Measurements from ENCODE around the gene RSRC1.
A peak's percentile ranks its signal among the peaks of the same experiment; 100 is the strongest.
"Not testable (repeated sequence)": the region's sequence is repeated elsewhere in the genome, so short reads cannot be mapped to it uniquely, and the experiment has no call there.

Gene RSRC1

GRCh38 chr3:158109804-158110657 lies at the start of gene RSRC1:
RSRC1 (plus strand) TSS chr3:158110089; CDS start chr3:158122105, 12,016 bp downstream.
- peak; percentile 86 for DNase-seq (ENCODE audit: low spot score)

DNA sequence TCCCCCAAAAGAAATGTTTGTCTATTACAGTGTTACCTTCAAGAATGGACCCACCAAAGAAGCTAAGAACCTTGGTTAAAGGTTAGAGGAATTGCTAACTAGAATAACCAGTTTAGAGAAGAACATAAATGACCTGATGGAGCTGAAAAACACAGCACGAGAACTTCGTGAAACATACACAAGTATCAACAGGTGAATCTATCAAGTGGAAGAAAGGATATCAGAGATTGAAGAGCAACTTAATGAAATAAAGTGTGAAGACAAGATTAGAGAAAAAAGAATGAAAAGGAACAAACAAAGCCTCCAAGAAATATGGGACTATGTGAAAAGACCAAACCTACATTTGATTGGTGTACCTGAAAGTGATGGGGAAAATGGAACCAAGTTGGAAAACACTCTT lies 44.3 kb upstream of the RSRC1 start:
- DNase-seq (ENCODE audit: low spot score): not testable (repeated sequence)

- no peak for DNase-seq (ENCODE audit: low spot score)
Observed at GRCh38 chr3:158072790-158073189, 37.1 kb upstream of the RSRC1 start.

GRCh38 chr3:158074591-158074990 lies 35.3 kb upstream of the RSRC1 start:
- DNase-seq (ENCODE audit: low spot score): no peak

DNA sequence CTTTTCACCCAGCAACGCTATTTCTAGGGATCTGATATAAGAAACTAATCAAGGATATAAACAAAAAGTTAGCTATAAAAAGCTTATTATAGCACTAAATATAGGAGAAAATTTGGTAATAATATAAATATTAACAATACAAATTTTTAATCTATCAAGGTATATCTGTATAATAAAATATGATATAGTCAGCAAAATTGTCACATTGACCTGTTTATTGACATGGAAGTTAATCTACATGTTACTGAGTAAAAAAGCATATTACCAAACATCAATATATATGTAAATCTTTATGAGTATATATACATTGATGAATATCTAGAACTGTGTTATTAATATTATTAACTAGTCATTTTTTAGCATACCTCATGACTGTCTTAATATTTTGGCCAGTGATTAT lies 30.3 kb upstream of the RSRC1 start:
- DNase-seq (ENCODE audit: low spot score): no peak

GRCh38 chr3:158084651-158085050 lies 25.2 kb upstream of the RSRC1 start:
- DNase-seq (ENCODE audit: low spot score): no peak

DNA sequence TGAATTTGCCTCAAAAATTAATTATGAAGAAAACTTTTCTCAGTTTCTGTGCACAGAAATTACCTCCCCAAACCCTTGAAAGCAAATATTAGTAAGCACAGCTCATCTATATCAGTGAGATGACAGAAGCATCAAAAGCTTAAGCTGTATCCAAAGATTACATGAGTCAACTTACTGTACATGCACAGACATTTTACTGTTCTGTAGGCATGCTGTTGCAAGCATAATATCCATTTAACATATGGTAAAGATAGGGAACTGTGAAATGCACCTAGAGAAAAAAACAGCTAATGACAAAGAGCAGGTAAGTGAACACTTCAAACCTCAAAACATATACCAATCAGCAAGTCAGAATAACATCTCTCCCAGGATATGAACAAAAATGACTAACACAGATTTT lies 24.5 kb upstream of the RSRC1 start:
- DNase-seq (ENCODE audit: low spot score): no peak

DNA sequence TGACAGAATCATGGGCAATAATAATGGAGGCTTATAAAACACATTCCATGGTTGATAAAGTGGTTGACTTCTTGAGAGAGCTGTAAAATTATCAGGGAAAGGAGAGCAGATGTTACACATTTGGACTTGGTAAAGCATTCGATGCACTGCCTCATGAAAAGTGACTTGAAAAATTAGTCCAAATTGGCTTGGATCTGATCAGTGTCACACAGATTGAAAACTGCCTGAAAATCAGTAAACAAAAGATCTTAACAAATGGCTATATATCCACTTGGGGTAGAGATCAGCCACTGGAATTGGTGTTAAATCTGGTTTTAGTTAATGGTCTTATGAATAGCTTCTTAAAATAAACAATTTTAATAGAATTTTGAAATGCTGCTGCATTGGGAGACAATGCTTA lies 24.0 kb upstream of the RSRC1 start:
- no peak for DNase-seq (ENCODE audit: low spot score)

DNA sequence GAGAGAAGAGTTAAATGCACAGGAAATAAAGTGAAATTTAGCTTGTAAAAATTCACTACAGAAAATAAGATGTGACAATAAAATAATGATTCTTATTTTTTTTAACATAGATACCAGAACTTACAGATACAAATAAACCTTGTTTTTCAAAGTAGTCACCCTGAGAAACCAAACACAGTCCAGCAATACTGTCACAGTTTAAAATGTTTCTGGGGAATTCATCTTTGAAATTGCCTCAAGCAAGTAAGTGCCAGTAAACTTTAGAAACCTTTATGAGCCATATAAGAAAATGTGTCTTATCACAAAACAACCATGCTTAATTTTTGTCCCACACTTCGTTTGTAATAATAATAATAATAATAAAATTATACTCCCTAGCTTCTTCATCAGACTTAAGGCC lies 23.5 kb upstream of the RSRC1 start:
- DNase-seq (ENCODE audit: low spot score): no peak

- DNase-seq (ENCODE audit: low spot score): no peak
Observed at GRCh38 chr3:158086776-158087175, 23.1 kb upstream of the RSRC1 start.

DNA sequence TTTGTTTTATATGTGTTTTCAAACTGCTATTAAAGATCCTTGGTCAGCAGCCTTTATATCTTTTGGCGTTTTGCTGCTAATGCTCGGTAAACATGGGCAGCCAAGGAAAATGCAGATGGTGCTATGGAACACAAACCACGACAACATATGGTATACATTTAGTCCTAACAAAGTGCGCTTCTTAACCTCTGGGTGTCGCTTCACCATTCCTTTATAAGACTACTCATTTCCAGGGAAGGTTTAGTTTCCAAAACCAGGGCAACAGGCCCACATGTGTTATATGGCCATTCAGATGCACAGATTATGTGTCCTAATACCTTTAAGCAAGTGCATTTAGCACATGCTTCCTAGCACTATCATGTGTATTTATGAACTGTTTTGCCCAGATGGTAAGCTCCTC lies 18.4 kb upstream of the RSRC1 start:
- DNase-seq (ENCODE audit: low spot score): no peak

DNA sequence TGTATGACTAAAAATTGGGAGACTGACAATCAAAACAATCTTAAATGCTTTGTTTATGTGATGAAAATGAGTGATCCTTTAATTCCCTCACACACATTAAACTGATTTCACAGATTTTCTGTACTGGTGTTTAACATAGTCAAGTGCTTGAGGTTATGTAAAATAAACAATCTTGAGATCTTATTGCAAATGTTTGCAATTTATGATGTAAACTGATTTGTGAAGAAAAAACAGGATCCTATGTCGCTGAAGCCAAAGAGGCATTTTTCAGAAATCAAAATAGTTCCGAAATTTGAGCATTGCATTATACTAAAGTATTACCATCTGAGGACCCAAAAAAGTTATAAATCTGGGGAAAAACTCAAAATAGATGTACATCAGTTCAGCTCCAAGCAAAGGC lies 16.4 kb upstream of the RSRC1 start:
- DNase-seq (ENCODE audit: low spot score): no peak

DNA sequence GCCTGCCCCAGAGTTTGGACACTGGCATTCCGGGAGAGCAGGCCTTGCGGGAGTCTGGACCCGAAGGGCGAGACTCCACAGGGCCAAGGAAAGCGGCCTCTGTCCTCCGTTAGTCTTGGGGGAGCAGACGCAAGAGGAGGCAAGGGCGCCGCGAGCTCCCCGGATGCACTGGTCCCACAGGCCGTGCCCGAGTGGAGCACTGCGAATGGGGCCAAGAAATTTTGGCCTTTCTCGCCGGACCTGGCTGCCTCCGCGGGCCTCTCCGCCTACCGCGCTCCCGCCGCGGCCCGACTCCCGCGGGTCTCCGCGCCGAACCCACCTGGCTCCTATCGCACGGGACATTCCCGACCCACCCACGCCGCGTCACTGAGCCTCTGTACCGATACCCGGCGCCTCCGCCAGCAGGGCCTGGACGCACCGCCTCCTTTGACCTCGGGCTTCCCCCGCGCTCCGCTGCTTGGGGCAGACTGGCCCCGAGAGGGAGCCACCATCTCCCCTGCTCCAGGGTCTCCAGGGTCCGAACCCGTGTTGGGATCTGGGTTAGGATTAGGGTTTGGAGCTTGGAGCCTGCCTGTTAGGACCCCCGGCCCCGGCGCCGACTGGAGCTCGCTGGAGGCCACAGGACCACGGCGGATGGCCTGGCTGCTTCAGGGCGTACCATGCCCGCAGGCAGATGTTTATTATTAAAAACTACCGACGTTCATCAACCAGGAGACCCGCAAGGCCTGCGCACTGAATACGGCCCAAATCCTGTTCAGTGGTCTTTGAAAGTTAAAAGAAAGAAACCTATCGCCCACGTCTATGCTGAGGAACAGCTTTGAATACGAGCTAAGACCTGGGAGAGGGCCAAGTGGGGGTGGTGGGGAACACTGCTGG lies 15.4 kb upstream of the RSRC1 start:
- DNase-seq (ENCODE audit: low spot score): no peak

- no peak for DNase-seq (ENCODE audit: low spot score)
Observed at GRCh38 chr3:158095111-158095813, 14.6 kb upstream of the RSRC1 start.

DNA sequence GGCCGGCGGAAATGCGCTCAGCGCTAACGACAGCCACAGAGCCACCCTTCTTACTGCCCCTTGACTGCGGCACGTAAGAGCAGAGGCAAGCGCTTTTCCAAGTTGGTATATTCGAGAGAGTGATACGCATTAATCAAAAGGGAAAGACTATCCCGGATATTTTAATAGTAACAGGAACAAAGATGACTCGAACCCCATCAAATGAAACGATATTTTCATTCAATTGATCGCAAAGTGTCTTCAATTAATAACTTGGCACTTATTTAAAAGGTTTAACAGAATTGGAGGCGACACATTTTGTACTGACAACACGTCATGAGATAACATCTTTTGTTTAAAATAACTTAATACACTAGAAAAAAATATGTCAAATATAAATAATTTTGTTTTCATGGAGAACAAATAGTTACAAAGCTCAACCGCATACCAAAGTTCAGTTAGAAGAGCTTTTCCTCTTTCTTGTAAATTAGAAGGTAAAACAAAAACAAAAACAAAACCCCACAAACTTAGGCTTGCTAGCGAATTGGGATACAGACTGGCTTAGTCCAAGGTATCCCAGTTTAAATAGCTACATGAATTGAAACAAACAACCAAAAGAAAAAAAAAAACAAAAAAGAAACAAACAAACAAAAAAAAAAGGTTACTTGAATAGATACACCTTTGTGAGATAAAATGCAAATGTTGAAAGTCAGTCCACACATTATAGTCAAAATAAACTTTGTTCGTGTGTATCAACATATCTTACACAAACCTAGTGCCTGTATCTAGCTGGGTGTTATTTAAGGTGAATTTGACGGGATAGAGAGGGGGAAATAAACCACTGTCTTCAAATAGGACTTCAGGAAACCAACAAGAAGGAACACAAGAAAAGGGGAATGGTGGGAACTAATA lies 13.8 kb upstream of the RSRC1 start:
- no peak for DNase-seq (ENCODE audit: low spot score)

DNA sequence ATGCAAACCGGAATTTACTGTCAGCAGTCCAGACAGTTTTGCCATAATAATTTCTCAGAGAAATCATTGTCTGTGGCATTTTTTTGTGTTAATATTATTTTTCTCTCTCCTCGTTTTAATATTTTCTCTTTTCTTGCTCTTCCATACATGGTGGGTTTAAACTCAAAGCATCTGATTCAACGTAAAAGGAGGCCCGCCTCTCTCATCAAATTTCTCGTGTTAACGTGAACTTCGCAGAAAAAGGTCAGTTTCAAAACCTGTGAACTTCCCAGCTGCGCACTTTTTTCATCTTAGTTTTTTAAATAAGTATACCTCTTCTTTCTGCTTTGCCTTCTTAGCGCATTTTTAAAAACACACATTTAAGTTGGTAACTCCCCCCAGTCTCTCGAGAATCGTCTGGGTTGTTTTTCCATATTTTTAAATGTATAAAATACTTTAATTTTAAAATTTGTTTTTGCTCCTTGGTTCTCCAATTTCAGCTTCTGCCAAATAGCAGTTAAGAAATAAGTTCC lies 12.8 kb upstream of the RSRC1 start:
- no peak for DNase-seq (ENCODE audit: low spot score)

DNA sequence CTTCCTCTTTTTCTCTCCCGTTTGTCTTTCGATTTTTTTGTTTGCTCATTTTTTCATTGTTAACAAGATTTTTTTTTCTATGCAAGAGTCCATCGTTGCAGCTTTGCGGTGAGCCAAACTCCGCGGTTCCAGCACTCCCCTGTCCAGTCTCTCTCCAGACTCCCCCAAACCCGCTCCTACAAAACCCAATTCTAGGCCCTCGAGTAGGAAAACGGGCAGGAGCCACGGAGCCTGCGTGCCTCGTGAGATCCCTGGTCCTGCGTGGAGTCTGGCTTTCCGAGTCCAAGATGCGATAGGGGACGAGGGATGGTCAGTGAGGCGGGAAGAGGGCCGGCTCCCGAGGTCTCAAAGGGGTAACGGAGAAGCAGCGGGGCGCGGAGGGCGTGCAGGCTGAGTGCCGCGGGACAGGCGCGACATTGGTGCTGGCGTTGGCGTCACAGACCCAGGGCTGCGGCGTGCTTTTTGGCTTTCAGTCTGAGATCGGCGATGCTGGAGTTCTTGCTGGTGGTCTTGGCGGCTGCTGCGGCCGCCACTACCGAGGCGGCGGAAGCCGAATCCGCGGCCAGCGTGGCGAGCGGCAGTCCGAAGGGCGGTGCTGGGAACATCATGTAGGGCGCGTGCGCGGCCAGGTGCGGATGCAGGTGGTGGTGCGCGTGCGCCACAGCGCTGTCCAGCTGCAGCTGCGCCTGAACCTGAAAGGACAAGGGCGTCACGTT lies 12.1 kb upstream of the RSRC1 start:
- DNase-seq (ENCODE audit: low spot score): no peak

GRCh38 chr3:158098309-158098639 lies 11.6 kb upstream of the RSRC1 start:
- no peak for DNase-seq (ENCODE audit: low spot score)

- no peak for DNase-seq (ENCODE audit: low spot score)
Observed at GRCh38 chr3:158098834-158099424, 11.0 kb upstream of the RSRC1 start.

DNA sequence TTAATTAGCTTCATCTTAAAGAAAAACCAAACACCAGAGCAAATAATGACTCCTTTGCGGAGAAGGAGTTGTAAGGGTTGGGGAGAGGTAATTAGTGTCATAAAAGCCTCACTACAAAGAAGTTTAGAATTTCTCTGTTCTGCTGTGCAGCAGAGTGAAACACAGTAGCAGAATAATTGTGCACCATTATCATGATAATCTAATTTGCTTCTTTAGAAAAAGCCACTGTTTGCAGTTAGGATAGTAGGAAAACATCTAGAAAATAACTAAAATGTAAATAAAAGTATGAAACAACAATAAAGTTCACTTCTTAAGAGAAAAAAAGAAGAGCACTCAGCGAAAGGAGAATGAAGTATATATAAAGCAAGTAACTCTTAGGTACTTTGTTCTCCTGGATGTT lies 9.2 kb upstream of the RSRC1 start:
- no peak for DNase-seq (ENCODE audit: low spot score)
